ENCODE results near the gene HIBCH.

DNA sequence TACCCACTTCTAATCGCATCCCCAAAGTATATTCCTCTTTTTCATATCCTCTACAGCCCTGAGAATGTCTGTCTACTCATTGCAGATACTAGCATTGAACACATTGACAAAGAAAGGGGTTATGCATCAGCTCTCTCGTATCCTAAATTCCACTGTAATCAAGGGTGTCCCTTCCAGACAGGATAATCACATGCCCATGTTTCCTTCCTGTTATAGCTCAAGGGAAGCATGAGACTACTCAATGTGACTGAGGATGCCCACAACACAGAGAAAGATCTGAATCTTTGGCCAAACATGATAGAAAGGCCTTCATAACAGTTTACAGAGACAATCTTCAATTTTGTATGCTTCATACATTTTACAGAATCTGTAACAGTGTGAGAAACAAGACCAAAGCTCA, 69.2 kb downstream of the HIBCH start:
- TF ChIP-seq CBX3 (IDR thresholded peaks at IDR 0.05; ENCODE audit: low read depth) (no peak), POLR2AphosphoS5 (IDR thresholded peaks at IDR 0.05; ENCODE audit: low read depth, low read length) (no peak), POLR2A (IDR thresholded peaks at IDR 0.05; ENCODE audit: borderline replicate concordance, extremely low read depth, insufficient read depth, insufficient read length) (no peak), EZH2 (IDR thresholded peaks at IDR 0.05) (no peak), ZNF274 (IDR thresholded peaks at IDR 0.05; ENCODE audit: low read depth, low read length) (no peak), RAD21 (IDR thresholded peaks at IDR 0.05; ENCODE audit: low read depth) (no peak), YY1 (IDR thresholded peaks at IDR 0.05; ENCODE audit: extremely low read depth, insufficient replicate concordance, low read depth, low read length) (no peak), SP1 (IDR thresholded peaks at IDR 0.05; ENCODE audit: low read depth) (no peak)
- TF ChIP-seq, protein P1, sequence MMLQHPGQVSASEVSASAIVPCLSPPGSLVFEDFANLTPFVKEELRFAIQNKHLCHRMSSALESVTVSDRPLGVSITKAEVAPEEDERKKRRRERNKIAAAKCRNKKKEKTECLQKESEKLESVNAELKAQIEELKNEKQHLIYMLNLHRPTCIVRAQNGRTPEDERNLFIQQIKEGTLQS (IDR thresholded peaks at IDR 0.05), result no peak
- TF ChIP-seq, protein P2, sequence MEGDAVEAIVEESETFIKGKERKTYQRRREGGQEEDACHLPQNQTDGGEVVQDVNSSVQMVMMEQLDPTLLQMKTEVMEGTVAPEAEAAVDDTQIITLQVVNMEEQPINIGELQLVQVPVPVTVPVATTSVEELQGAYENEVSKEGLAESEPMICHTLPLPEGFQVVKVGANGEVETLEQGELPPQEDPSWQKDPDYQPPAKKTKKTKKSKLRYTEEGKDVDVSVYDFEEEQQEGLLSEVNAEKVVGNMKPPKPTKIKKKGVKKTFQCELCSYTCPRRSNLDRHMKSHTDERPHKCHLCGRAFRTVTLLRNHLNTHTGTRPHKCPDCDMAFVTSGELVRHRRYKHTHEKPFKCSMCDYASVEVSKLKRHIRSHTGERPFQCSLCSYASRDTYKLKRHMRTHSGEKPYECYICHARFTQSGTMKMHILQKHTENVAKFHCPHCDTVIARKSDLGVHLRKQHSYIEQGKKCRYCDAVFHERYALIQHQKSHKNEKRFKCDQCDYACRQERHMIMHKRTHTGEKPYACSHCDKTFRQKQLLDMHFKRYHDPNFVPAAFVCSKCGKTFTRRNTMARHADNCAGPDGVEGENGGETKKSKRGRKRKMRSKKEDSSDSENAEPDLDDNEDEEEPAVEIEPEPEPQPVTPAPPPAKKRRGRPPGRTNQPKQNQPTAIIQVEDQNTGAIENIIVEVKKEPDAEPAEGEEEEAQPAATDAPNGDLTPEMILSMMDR (IDR thresholded peaks at IDR 0.05 in 2 of 3, conservative IDR thresholded peaks at IDR 0.05 in 1 of 3; ENCODE audit: borderline replicate concordance in 1 of 3, insufficient read depth in 1 of 3, low read depth in 2 of 3, low read length in 2 of 3), result no peak
- TF ChIP-seq, protein P3, sequence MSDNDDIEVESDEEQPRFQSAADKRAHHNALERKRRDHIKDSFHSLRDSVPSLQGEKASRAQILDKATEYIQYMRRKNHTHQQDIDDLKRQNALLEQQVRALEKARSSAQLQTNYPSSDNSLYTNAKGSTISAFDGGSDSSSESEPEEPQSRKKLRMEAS (IDR thresholded peaks at IDR 0.05), result no peak
- TF ChIP-seq, protein P4, sequence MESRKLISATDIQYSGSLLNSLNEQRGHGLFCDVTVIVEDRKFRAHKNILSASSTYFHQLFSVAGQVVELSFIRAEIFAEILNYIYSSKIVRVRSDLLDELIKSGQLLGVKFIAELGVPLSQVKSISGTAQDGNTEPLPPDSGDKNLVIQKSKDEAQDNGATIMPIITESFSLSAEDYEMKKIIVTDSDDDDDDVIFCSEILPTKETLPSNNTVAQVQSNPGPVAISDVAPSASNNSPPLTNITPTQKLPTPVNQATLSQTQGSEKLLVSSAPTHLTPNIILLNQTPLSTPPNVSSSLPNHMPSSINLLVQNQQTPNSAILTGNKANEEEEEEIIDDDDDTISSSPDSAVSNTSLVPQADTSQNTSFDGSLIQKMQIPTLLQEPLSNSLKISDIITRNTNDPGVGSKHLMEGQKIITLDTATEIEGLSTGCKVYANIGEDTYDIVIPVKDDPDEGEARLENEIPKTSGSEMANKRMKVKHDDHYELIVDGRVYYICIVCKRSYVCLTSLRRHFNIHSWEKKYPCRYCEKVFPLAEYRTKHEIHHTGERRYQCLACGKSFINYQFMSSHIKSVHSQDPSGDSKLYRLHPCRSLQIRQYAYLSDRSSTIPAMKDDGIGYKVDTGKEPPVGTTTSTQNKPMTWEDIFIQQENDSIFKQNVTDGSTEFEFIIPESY (IDR thresholded peaks at IDR 0.05; ENCODE audit: extremely low read depth, insufficient replicate concordance, low read length), result no peak
- TF ChIP-seq, protein P5, sequence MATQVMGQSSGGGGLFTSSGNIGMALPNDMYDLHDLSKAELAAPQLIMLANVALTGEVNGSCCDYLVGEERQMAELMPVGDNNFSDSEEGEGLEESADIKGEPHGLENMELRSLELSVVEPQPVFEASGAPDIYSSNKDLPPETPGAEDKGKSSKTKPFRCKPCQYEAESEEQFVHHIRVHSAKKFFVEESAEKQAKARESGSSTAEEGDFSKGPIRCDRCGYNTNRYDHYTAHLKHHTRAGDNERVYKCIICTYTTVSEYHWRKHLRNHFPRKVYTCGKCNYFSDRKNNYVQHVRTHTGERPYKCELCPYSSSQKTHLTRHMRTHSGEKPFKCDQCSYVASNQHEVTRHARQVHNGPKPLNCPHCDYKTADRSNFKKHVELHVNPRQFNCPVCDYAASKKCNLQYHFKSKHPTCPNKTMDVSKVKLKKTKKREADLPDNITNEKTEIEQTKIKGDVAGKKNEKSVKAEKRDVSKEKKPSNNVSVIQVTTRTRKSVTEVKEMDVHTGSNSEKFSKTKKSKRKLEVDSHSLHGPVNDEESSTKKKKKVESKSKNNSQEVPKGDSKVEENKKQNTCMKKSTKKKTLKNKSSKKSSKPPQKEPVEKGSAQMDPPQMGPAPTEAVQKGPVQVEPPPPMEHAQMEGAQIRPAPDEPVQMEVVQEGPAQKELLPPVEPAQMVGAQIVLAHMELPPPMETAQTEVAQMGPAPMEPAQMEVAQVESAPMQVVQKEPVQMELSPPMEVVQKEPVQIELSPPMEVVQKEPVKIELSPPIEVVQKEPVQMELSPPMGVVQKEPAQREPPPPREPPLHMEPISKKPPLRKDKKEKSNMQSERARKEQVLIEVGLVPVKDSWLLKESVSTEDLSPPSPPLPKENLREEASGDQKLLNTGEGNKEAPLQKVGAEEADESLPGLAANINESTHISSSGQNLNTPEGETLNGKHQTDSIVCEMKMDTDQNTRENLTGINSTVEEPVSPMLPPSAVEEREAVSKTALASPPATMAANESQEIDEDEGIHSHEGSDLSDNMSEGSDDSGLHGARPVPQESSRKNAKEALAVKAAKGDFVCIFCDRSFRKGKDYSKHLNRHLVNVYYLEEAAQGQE (IDR thresholded peaks at IDR 0.05; ENCODE audit: low read depth), result no peak

All from HCT116 (cell line).